Fibroblast of lung (primary cell): ENCODE measurements around the gene INPP4A. TPM values are rescaled to one million over a fixed set of nuclear protein-coding genes. Genes with fewer than 3 reads are reported as not detected.

ENCODE experiments used
- DNase-seq, 2 donors: peaks; one replicate each; pipeline versions ENCODE4 v3.0.0 to v3.0.0-alpha.2; 2010; ENCODE audit warnings: low read depth in 2 of 2
- H2AFZ ChIP-seq: 2 replicates; pipeline ENCODE4 v1.5.1; 2012; ENCODE audit warnings: low read length, control low read depth, inconsistent platforms
- H3K27ac ChIP-seq: 2 replicates; pipeline ENCODE4 v1.5.1; 2011; ENCODE audit warnings: low read length, control low read depth; ENCODE audit not compliant: insufficient read depth
- H3K27me3 ChIP-seq: 2 replicates; pipeline ENCODE4 v1.5.1; 2011; ENCODE audit warnings: mild to moderate bottlenecking, low read length; ENCODE audit not compliant: control insufficient read depth, insufficient read depth
- H3K36me3 ChIP-seq: 2 replicates; pipeline ENCODE4 v1.5.1; 2011; ENCODE audit warnings: low read length; ENCODE audit not compliant: control insufficient read depth, insufficient read depth
- H3K4me1 ChIP-seq: 2 replicates; pipeline ENCODE4 v1.5.1; 2011; ENCODE audit warnings: low read length; ENCODE audit not compliant: control insufficient read depth, insufficient read depth; ENCODE audit errors: extremely low read depth
- H3K4me2 ChIP-seq: 2 replicates; pipeline ENCODE4 v1.5.1; 2011; ENCODE audit warnings: low read length, control low read depth; ENCODE audit not compliant: insufficient read depth; ENCODE audit errors: extremely low read depth
- H3K4me3 ChIP-seq, 4 experiments: fragments of 200-600 bp in 1 of 4; sonication (generic) in 1 of 4; replicated peaks in 1 of 4; 2 replicates each; pipeline ENCODE4 v1.5.1; 2011 to 2016; ENCODE audit warnings: low read length in 4 of 4, low read depth in 3 of 4, mild to moderate bottlenecking in 3 of 4, control low read depth in 2 of 4, inconsistent platforms in 1 of 4, mixed read lengths in 1 of 4; ENCODE audit not compliant: insufficient read depth in 1 of 4; ENCODE audit errors: control extremely low read depth in 1 of 4
- H3K79me2 ChIP-seq: 2 replicates; pipeline ENCODE4 v1.5.1; 2012; ENCODE audit warnings: mild to moderate bottlenecking, low read length, inconsistent platforms; ENCODE audit not compliant: control insufficient read depth, insufficient read depth
- H3K9ac ChIP-seq: 2 replicates; pipeline ENCODE4 v1.5.1; 2011; ENCODE audit warnings: mild to moderate bottlenecking, low read length, control low read depth; ENCODE audit not compliant: insufficient read depth
- H3K9me3 ChIP-seq: 2 replicates; pipeline ENCODE4 v1.5.1; 2012; ENCODE audit warnings: low read depth, low read length; ENCODE audit not compliant: control insufficient read depth, insufficient read depth
- H4K20me1 ChIP-seq: 2 replicates; pipeline ENCODE4 v1.5.1; 2011; ENCODE audit warnings: low read length; ENCODE audit not compliant: control insufficient read depth, insufficient read depth; ENCODE audit errors: extremely low read depth
- EZH2 ChIP-seq: IDR thresholded peaks from 2 replicates; pipeline ENCODE4 v1.5.1; 2012; ENCODE audit warnings: low read length, control low read depth, mild to moderate bottlenecking; ENCODE audit errors: missing control alignments
- polyA plus RNA-seq, 2 donors: library from polyadenylated mRNA; depleted of rRNA in 1 of 2; stranded (reverse) in 1 of 2; unstranded in 1 of 2; fragments of >200 nt; gene quantifications; 2 replicates each; pipeline ENCODE4 v1.2.1, GENCODE V29; 2011 to 2012; ENCODE audit warnings: missing spikeins in 1 of 2
- total RNA-seq: library from RNA; depleted of rRNA; stranded (reverse); fragments of >200 nt; gene quantifications from 2 replicates; pipeline ENCODE4 v1.2.1, GENCODE V29; 2014
- TF ChIP-seq, protein P1 (sequence below), 2 donors: IDR thresholded peaks in 1 of 2; conservative IDR thresholded peaks in 1 of 2; 1 replicate in 1 of 2; 2 replicates in 1 of 2; pipeline ENCODE4 v1.5.1; 2011 to 2012; ENCODE audit warnings: low read length in 2 of 2, control low read depth in 1 of 2, inconsistent platforms in 1 of 2, low read depth in 1 of 2, mild to moderate bottlenecking in 1 of 2

Gene INPP4A
- total and polyA plus RNA-seq, 2 donors (not counting 1 experiment from before 2014, with no cell fraction given), result 10.2 to 26.1 TPM

DNA sequence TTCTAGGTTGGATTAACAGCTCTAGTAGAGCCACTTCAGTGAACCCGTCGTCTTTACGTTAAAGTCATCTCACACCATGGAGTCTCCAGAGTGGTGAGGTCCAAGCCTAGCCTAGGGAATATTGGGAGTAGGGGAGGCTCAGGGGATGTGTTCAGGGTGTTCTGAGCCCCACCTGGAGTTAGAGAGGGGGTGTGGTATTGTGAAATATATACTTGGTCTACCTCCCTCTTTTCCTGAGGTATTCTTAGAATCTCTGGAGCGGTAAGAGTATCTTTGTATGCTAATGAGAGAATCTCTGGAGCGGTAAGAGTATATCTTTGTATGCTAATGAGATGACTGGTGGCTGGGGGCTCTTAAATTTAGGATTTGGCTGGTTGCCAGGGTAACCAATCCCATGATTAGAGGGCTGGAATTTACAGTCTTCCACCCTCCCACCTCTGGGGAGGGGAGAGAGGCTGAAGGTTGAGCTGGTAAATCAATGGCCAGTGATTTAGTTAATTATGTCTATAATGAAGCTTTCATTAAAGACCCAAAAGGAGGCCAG is 69.5 kb downstream of the INPP4A start:
- Histone ChIP-seq H3K79me2 (no peaks in the 10 kb centered on the region), H4K20me1 (no peaks in the 10 kb centered on the region), H3K27ac (no peak overlapping the region), H3K27me3 (no peaks in the 10 kb centered on the region), H3K36me3 (no peaks in the 10 kb centered on the region), H3K9me3 (no peaks in the 10 kb centered on the region), H3K4me2 (no peak overlapping the region), H3K9ac (no peak overlapping the region), H3K4me3 (no peak overlapping the region), H3K4me1 (peaks cover 7% of the 10 kb centered on the region), H2AFZ (no peak overlapping the region)
- no peak for DNase-seq
- TF ChIP-seq, protein P1, sequence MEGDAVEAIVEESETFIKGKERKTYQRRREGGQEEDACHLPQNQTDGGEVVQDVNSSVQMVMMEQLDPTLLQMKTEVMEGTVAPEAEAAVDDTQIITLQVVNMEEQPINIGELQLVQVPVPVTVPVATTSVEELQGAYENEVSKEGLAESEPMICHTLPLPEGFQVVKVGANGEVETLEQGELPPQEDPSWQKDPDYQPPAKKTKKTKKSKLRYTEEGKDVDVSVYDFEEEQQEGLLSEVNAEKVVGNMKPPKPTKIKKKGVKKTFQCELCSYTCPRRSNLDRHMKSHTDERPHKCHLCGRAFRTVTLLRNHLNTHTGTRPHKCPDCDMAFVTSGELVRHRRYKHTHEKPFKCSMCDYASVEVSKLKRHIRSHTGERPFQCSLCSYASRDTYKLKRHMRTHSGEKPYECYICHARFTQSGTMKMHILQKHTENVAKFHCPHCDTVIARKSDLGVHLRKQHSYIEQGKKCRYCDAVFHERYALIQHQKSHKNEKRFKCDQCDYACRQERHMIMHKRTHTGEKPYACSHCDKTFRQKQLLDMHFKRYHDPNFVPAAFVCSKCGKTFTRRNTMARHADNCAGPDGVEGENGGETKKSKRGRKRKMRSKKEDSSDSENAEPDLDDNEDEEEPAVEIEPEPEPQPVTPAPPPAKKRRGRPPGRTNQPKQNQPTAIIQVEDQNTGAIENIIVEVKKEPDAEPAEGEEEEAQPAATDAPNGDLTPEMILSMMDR (conservative IDR thresholded peaks at IDR 0.05 in 1 of 2, IDR thresholded peaks at IDR 0.05 in 1 of 2; ENCODE audit: low read depth in 1 of 2, low read length in 2 of 2), result no peak
- no peak for TF ChIP-seq EZH2

DNA sequence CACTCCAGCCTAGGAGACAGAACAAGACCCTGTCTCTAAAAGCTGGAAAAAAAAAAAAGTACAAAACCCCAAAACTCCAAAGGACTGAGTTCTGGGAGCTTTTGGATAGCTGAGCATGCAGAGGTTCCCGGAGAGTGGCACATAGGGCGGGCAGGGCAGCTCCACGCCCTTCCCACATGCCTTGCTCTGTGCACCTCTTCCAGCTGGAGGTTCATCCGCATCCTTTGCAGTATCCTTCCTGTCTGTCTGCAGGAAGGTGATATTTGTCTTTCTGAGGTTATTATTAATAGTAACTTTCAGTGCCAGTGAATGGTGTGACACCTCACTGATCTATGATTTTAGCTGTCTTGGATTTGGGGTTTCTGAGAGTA is 70.2 kb downstream of the INPP4A start:
- no peaks in the 10 kb centered on the region for H3K9me3 ChIP-seq
- no peak overlapping the region for H3K27ac ChIP-seq
- no peak for DNase-seq
- H3K4me1 ChIP-seq, result peaks cover 7% of the 10 kb centered on the region
- H2AFZ ChIP-seq, result no peak overlapping the region
- H3K4me3 ChIP-seq, result no peak overlapping the region
- TF ChIP-seq, protein P1 (conservative IDR thresholded peaks at IDR 0.05 in 1 of 2, IDR thresholded peaks at IDR 0.05 in 1 of 2; ENCODE audit: low read depth in 1 of 2, low read length in 2 of 2), result no peak
- TF ChIP-seq EZH2, result no peak
- no peak overlapping the region for H3K4me2 ChIP-seq
- H3K36me3 ChIP-seq, result no peaks in the 10 kb centered on the region
- no peaks in the 10 kb centered on the region for H4K20me1 ChIP-seq
- no peak overlapping the region for H3K9ac ChIP-seq
- H3K27me3 ChIP-seq, result no peaks in the 10 kb centered on the region
- H3K79me2 ChIP-seq, result no peaks in the 10 kb centered on the region

DNA sequence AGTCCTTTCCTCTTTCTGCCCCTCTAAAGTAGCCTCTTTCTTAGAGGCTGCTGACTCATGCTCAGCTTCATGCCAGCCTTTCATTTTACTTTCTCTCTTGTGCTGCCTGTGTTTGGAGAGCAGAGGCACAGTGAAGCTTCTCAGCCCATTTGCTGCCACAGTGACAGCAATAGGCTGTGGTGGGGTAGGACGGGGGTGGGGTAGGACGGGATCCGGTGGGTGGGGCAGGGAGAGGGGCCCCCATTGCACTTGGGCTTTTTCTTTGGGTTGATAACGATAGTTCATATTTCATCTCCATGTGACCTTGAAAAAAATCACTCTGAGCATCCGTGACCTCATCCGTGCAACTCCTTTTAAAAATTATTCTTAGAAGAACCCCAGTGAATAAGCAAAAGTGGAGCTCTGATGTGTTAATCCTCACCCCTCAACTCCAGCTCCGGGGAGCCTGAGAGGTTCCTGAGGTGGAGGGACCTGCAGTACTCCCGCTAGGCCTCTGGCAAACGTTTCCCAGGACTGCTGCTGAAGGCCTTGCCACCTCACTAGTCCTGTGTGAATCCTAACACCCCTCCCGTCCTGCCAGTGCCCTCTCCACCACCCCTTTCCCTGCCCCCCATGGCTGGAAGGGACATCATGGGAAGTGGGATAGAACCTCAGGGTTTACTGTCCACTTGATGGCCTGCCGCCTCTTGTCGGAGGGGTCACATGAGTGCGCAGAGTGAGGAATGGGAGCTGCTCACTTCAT is 70.8 kb downstream of the INPP4A start:
- H4K20me1 ChIP-seq, result no peaks in the 10 kb centered on the region
- no peak for TF ChIP-seq EZH2
- TF ChIP-seq, protein P1 (conservative IDR thresholded peaks at IDR 0.05 in 1 of 2, IDR thresholded peaks at IDR 0.05 in 1 of 2; ENCODE audit: low read depth in 1 of 2, low read length in 2 of 2), result no peak
- no peak overlapping the region for H3K9ac ChIP-seq
- DNase-seq, result peak; percentile 54 to 65
- H2AFZ ChIP-seq, result no peak overlapping the region
- H3K36me3 ChIP-seq, result no peaks in the 10 kb centered on the region
- H3K4me3 ChIP-seq, result no peak overlapping the region
- H3K4me2 ChIP-seq, result no peak overlapping the region
- no peaks in the 10 kb centered on the region for H3K27me3 ChIP-seq
- no peaks in the 10 kb centered on the region for H3K79me2 ChIP-seq
- H3K4me1 ChIP-seq, result peaks cover 7% of the 10 kb centered on the region
- no peak overlapping the region for H3K27ac ChIP-seq
- H3K9me3 ChIP-seq, result no peaks in the 10 kb centered on the region
